ENCODE measurements around the gene PPIB. TPM values are rescaled to one million over a fixed set of nuclear protein-coding genes. Genes with fewer than 3 reads are reported as not detected.

The PPIB gene
- 410 and 416 TPM in 2 replicates for total RNA-seq (2021)
- Bru-seq, nascent RNA: percentile 92 among the genes with signal in this experiment
- BruChase-seq, experiment 1, labeled RNA remaining after a 2-hour chase: percentile 84 among the genes with signal in this experiment
- percentile 93 among the genes with signal in this experiment for BruChase-seq, experiment 2, labeled RNA remaining after a 6-hour chase
- long read RNA-seq, transcript PPIB-201 (5 exons, 1,081 nt): major isoform, 426 of 479 reads
- long read RNA-seq, partial matches to known transcripts: 8 of 479 reads
- long read RNA-seq, other reads (novel, unspliced or antisense): 45 of 479 reads

DNA sequence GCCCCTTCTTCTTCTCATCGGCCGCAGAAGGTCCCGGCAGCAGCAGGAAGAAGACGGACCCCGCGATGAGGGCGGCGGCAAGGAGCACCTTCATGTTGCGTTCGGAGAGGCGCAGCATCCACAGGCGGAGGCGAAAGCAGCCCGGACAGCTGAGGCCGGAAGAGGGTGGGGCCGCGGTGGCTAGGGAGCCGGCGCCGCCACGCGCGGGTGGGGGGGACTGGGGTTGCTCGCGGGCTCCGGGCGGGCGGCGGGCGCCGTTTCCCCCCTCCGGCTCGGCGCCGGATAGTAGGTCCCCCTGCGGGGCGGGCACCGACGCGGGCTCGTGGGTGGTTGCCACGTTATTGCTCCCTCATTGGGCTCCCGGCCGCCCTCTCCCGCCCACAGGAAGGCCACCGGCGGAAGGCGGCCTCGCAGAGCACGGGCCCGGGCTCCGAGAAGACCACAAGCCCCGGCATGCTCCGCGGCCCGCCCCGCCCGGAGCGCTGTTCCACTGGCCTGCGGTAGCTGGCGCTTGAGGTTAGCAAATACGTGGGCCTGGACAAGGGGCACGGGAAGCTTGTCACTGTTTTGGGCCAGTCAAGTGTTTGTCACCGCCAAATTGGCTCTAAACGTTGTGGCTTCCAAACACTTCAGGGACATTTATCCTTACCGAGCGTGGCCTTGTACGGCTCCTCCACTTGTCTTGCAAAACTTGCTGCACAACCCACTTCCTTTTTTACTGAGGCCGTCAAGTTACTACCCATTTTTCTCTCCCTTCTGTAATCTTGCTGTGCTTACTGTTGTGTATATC, at the start of gene PPIB:
Gene PPIB, minus strand, starts transcription at position 154 of the 790 bp plus-strand sequence. Its CDS starts 36 bp downstream, at position 118.
- no peak for TF ChIP-seq EZH2 (IDR thresholded peaks at IDR 0.05; ENCODE audit: borderline replicate concordance, low read depth, low read length, poor library complexity, severe bottlenecking)
- TF ChIP-seq, protein P1, sequence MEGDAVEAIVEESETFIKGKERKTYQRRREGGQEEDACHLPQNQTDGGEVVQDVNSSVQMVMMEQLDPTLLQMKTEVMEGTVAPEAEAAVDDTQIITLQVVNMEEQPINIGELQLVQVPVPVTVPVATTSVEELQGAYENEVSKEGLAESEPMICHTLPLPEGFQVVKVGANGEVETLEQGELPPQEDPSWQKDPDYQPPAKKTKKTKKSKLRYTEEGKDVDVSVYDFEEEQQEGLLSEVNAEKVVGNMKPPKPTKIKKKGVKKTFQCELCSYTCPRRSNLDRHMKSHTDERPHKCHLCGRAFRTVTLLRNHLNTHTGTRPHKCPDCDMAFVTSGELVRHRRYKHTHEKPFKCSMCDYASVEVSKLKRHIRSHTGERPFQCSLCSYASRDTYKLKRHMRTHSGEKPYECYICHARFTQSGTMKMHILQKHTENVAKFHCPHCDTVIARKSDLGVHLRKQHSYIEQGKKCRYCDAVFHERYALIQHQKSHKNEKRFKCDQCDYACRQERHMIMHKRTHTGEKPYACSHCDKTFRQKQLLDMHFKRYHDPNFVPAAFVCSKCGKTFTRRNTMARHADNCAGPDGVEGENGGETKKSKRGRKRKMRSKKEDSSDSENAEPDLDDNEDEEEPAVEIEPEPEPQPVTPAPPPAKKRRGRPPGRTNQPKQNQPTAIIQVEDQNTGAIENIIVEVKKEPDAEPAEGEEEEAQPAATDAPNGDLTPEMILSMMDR (conservative IDR thresholded peaks at IDR 0.05; ENCODE audit: low read depth, low read length): peak; percentile 73
- BruUV-seq (replicated peaks): no TSS peak

DNA sequence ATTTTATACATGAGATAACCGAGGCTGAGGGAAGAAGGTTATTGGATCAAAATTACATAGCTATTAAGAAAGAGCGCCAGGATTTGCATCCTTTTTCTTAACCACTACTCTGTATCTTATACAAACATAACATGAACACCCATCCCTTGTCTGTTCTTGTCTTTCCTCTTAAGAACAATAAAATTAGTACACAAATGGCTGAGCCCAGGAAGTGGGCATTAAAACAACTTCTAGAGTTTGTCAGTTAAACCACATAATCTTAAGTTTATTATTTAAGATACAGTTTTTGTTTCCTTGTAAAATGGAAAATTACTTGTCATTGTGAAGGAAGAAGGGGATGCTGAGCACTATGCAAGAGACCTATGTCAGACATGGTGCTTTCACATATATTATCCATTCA, 48.9 kb upstream of the PPIB start:
- TF ChIP-seq EZH2 (IDR thresholded peaks at IDR 0.05; ENCODE audit: borderline replicate concordance, low read depth, low read length, poor library complexity, severe bottlenecking): no peak
- TF ChIP-seq, protein P1 (conservative IDR thresholded peaks at IDR 0.05; ENCODE audit: low read depth, low read length): no peak
- H3K9me3 ChIP-seq (ENCODE audit: low read depth, low read length, poor library complexity, severe bottlenecking): no peaks in the 10 kb centered on the region
- H3K27ac ChIP-seq (ENCODE audit: low read depth, low read length, poor library complexity, severe bottlenecking): no peak overlapping the region
- intact Hi-C loops (cut with micrococcal nuclease; ENCODE audit: unreplicated experiment): loop anchor here (10.0 kb wide), 1 partner anchor 473 kb away; no protein-coding TSS in a partner anchor
- peaks cover 10% of the 10 kb centered on the region for H3K36me3 ChIP-seq (ENCODE audit: insufficient read depth, low read length, poor library complexity, severe bottlenecking)
- ChIA-PET CTCF (no interaction called here), POLR2A (ENCODE audit: low non-redundant PET) (no interaction called here)
- no TSS peak for BruUV-seq (replicated peaks)
- H3K27me3 ChIP-seq (replicated peaks; ENCODE audit: insufficient read depth, low read depth, low read length, poor library complexity): no peaks in the 10 kb centered on the region
- H3K4me1 ChIP-seq (ENCODE audit: insufficient read depth, low read length, poor library complexity, severe bottlenecking): peaks cover 6% of the 10 kb centered on the region
- H3K4me3 ChIP-seq (ENCODE audit: low read depth, low read length, poor library complexity, severe bottlenecking): no peak overlapping the region
- no peak for DNase-seq (ENCODE audit: low spot score)

More for the DNA sequence above, at the start of gene PPIB:
- intact Hi-C loops (cut with micrococcal nuclease; ENCODE audit: unreplicated experiment): loop anchor here (1.0 kb wide), 1 partner anchor 193 kb away; the partner anchor contains the start of gene CSNK1G1
- H3K9me3 ChIP-seq (ENCODE audit: low read depth, low read length, poor library complexity, severe bottlenecking): no peaks in the 10 kb centered on the region
- POLR2A ChIA-PET (ENCODE audit: low non-redundant PET): interaction anchor here (0.6 to 0.9 kb wide), 2 partner anchors 10 to 14 kb away, joined by 3 to 7 read pairs; no protein-coding TSS in a partner anchor
- DNase-seq (ENCODE audit: low spot score): peak; percentile 99
- H3K36me3 ChIP-seq (ENCODE audit: insufficient read depth, low read length, poor library complexity, severe bottlenecking): peaks cover 32% of the 10 kb centered on the region
- peak within 1 kb of the TSS; percentile 77 for H3K4me3 ChIP-seq (ENCODE audit: low read depth, low read length, poor library complexity, severe bottlenecking)
- CTCF ChIA-PET: interaction anchor here (0.6 to 1.7 kb wide), 5 partner anchors 9 to 1350 kb away, joined by 3 to 7 read pairs (median 6); no protein-coding TSS in a partner anchor
- H3K27ac ChIP-seq (ENCODE audit: low read depth, low read length, poor library complexity, severe bottlenecking): peak within 1 kb of the TSS; percentile 79
- H3K4me1 ChIP-seq (ENCODE audit: insufficient read depth, low read length, poor library complexity, severe bottlenecking): peaks cover 10% of the 10 kb centered on the region
- H3K27me3 ChIP-seq (replicated peaks; ENCODE audit: insufficient read depth, low read depth, low read length, poor library complexity): no peaks in the 10 kb centered on the region

DNA sequence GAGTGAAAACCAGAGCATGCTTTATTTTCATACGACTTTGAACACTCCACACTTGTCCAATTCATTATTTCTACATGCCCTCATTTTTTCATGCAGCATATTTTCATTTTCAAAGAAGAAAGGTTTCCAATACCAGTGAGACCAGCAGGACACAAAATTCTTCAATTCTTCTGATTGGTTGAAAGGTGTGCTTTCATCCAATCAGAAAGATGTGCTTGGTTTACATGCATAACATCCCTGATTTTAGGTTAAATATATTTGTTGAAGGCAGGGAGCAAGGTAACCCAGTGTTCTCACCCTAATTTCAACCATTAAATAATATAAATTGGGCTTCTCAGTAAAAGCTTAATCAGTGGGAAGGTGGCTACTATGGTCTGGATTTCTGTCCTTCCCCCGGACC, 47.5 kb upstream of the PPIB start:
- Histone ChIP-seq H3K36me3 (ENCODE audit: insufficient read depth, low read length, poor library complexity, severe bottlenecking) (peaks cover 10% of the 10 kb centered on the region), H3K4me1 (ENCODE audit: insufficient read depth, low read length, poor library complexity, severe bottlenecking) (peaks cover 6% of the 10 kb centered on the region), H3K9me3 (ENCODE audit: low read depth, low read length, poor library complexity, severe bottlenecking) (no peaks in the 10 kb centered on the region), H3K4me3 (ENCODE audit: low read depth, low read length, poor library complexity, severe bottlenecking) (no peak overlapping the region), H3K27me3 (replicated peaks; ENCODE audit: insufficient read depth, low read depth, low read length, poor library complexity) (no peaks in the 10 kb centered on the region), H3K27ac (ENCODE audit: low read depth, low read length, poor library complexity, severe bottlenecking) (no peak overlapping the region)
- ChIA-PET POLR2A (ENCODE audit: low non-redundant PET) (no interaction called here), CTCF (interaction anchor here (0.6 to 1.3 kb wide), 3 partner anchors 145 to 411 kb away, joined by 4 to 5 read pairs (median 5); partner anchors contain the start of gene CSNK1G1)
- no peak for DNase-seq (ENCODE audit: low spot score)
- TF ChIP-seq, protein P1 (conservative IDR thresholded peaks at IDR 0.05; ENCODE audit: low read depth, low read length): no peak
- BruUV-seq (replicated peaks): no TSS peak
- intact Hi-C loops (cut with micrococcal nuclease; ENCODE audit: unreplicated experiment): loop anchor here (10.0 kb wide), 1 partner anchor 474 kb away; no protein-coding TSS in a partner anchor
